CD14-positive monocyte (primary cell): ENCODE results near the gene SBF2. TPM values are rescaled to one million over a fixed set of nuclear protein-coding genes. Genes with fewer than 3 reads are reported as not detected.

Experiments used
- DNase-seq, 3 donors: peaks; one replicate each; pipeline ENCODE4 v3.0.0-alpha.2; 2011 to 2022
- H2AFZ ChIP-seq: 2 replicates; pipeline ENCODE4 v1.6.0; 2012; ENCODE audit warnings: mild to moderate bottlenecking, low read depth, low read length, inconsistent platforms; ENCODE audit not compliant: insufficient read depth, poor library complexity, severe bottlenecking
- H3K27ac ChIP-seq, 2 donors: 1 replicate in 1 of 2; 2 replicates in 1 of 2; pipeline ENCODE4 v1.5.1; 2012 to 2013; ENCODE audit warnings: low read length in 2 of 2, control low read depth in 1 of 2, inconsistent platforms in 1 of 2, low read depth in 1 of 2, mild to moderate bottlenecking in 1 of 2
- H3K27me3 ChIP-seq, 2 donors: one replicate each; pipeline versions ENCODE4 v1.6.0 to v1.6.1; 2011 to 2013; ENCODE audit warnings: low read length in 2 of 2; ENCODE audit not compliant: control insufficient read depth in 2 of 2, insufficient read depth in 2 of 2
- H3K36me3 ChIP-seq, 2 donors: replicated peaks in 1 of 2; 1 replicate in 1 of 2; 2 replicates in 1 of 2; pipeline versions ENCODE4 v1.5.1 to v1.6.1; 2012 to 2013; ENCODE audit warnings: low read length in 2 of 2, control low read depth in 1 of 2, inconsistent platforms in 1 of 2, mild to moderate bottlenecking in 1 of 2; ENCODE audit not compliant: insufficient read depth in 2 of 2, control insufficient read depth in 1 of 2
- H3K4me1 ChIP-seq, 2 donors: 1 replicate in 1 of 2; 2 replicates in 1 of 2; pipeline versions ENCODE4 v1.5.1 to v1.6.1; 2012 to 2013; ENCODE audit warnings: low read length in 2 of 2, control low read depth in 1 of 2, inconsistent platforms in 1 of 2, mild to moderate bottlenecking in 1 of 2, moderate library complexity in 1 of 2; ENCODE audit not compliant: insufficient read depth in 2 of 2, control insufficient read depth in 1 of 2
- H3K4me2 ChIP-seq: replicated peaks from 2 replicates; pipeline ENCODE3; 2012; ENCODE audit warnings: low read length, moderate library complexity, mild to moderate bottlenecking; ENCODE audit not compliant: poor library complexity, severe bottlenecking; ENCODE audit errors: extremely low read depth
- H3K4me3 ChIP-seq, 3 experiments: fragments of 200-600 bp in 1 of 3; sonication (generic) in 1 of 3; replicated peaks in 1 of 3; 1 replicate in 2 of 3; 2 replicates in 1 of 3; pipeline ENCODE4 v1.5.1; 2011 to 2013; ENCODE audit warnings: low read length in 3 of 3, mild to moderate bottlenecking in 3 of 3, control low read depth in 2 of 3, low read depth in 2 of 3, inconsistent platforms in 1 of 3, moderate library complexity in 1 of 3
- H3K79me2 ChIP-seq: 2 replicates; pipeline ENCODE4 v1.6.0; 2012; ENCODE audit warnings: mild to moderate bottlenecking, control low read depth, inconsistent platforms, low read length, moderate library complexity; ENCODE audit not compliant: insufficient read depth
- H3K9ac ChIP-seq: 2 replicates; pipeline ENCODE4 v1.6.0; 2017; ENCODE audit warnings: low read length, mild to moderate bottlenecking; ENCODE audit not compliant: insufficient read depth, poor library complexity, severe bottlenecking
- H3K9me3 ChIP-seq, 2 donors: replicated peaks in 1 of 2; 1 replicate in 1 of 2; 2 replicates in 1 of 2; pipeline versions ENCODE4 v1.5.1 to v1.6.1; 2012 to 2013; ENCODE audit warnings: low read length in 2 of 2, control low read depth in 1 of 2; ENCODE audit not compliant: control insufficient read depth in 1 of 2, insufficient read depth in 1 of 2
- H4K20me1 ChIP-seq: 2 replicates; pipeline ENCODE4 v1.6.0; 2012; ENCODE audit warnings: mild to moderate bottlenecking, low read length, control low read depth, moderate library complexity; ENCODE audit not compliant: insufficient read depth
- H3K27ac Mint-ChIP-seq, 7 donors: one replicate each; pipeline ENCODE4 v1.8.0; 2020; ENCODE audit warnings: mild to moderate bottlenecking in 7 of 7, mixed read lengths in 7 of 7, moderate library complexity in 6 of 7, inconsistent platforms in 2 of 7
- H3K27me3 Mint-ChIP-seq, 3 donors: one replicate each; pipeline ENCODE4 v1.8.0; 2021 to 2022; ENCODE audit warnings: low read depth in 3 of 3, mild to moderate bottlenecking in 3 of 3, mixed read lengths in 3 of 3, moderate library complexity in 3 of 3, inconsistent platforms in 1 of 3
- H3K36me3 Mint-ChIP-seq, 2 donors: one replicate each; pipeline ENCODE4 v1.8.0; 2020; ENCODE audit warnings: mixed read lengths in 2 of 2, inconsistent platforms in 1 of 2, mild to moderate bottlenecking in 1 of 2
- H3K4me1 Mint-ChIP-seq: one replicate; pipeline ENCODE4 v1.8.0; 2020; ENCODE audit warnings: mild to moderate bottlenecking, mixed read lengths
- H3K4me3 Mint-ChIP-seq, 2 donors: one replicate each; pipeline ENCODE4 v1.8.0; 2020; ENCODE audit warnings: mild to moderate bottlenecking in 2 of 2, mixed read lengths in 2 of 2, moderate library complexity in 1 of 2
- H3K9me3 Mint-ChIP-seq, 7 donors: one replicate each; pipeline ENCODE4 v1.8.0; 2020 to 2022; ENCODE audit warnings: mixed read lengths in 7 of 7, mild to moderate bottlenecking in 6 of 7, moderate library complexity in 6 of 7, inconsistent platforms in 2 of 7
- CTCF ChIP-seq: fragments of 200-600 bp; IDR thresholded peaks from one replicate; pipeline ENCODE4 v1.8.0; 2022; ENCODE audit warnings: antibody characterized with exemption, mild to moderate bottlenecking
- WGBS: methylation state at CpG from one replicate; pipeline ENCODE4 v1.1.5; 2013; ENCODE audit warnings: missing lambda C conversion rate; ENCODE audit not compliant: insufficient coverage; 5-methylcytosine and 5-hydroxymethylcytosine counted together
- intact Hi-C, 2 donors: fragments of 100-400 bp; cut with micrococcal nuclease; formaldehyde crosslinking; loops; one replicate each; pipeline versions ENCODE4 v1.15.0 to v1.15.1; 2023
- polyA plus RNA-seq, 3 donors: library from polyadenylated mRNA; depleted of rRNA in 1 of 3; unstranded in 2 of 3; stranded (reverse) in 1 of 3; fragments of 300-500 nt in 2 of 3; fragments of >200 nt in 1 of 3; fragmentation: Illumina TruSeq in 2 of 3; gene quantifications; 1 replicate in 2 of 3; 2 replicates in 1 of 3; pipeline ENCODE4 v1.2.3, GENCODE V29; 2012 to 2021

The SBF2 gene
- polyA plus RNA-seq, 3 donors = 8.9 to 30.7 (median 16.4) TPM

GRCh38 chr11:10247011-10247410 lies 47.0 kb downstream of the SBF2 start:
- H3K9ac ChIP-seq = no peak overlapping the region
- H3K4me3 ChIP-seq = no peak overlapping the region
- peaks cover 46% of the 10 kb centered on the region for H3K79me2 ChIP-seq
- DNase-seq = no peak
- no peaks in the 10 kb centered on the region for H3K27me3 ChIP-seq
- Mint-ChIP-seq H3K9me3 (no peaks in the 10 kb centered on the region), H3K36me3 (peaks cover 7 to 16% of the 10 kb centered on the region in 2 donors), H3K27ac (no peak overlapping the region), H3K27me3 (no peaks in the 10 kb centered on the region), H3K4me1 (no peaks in the 10 kb centered on the region), H3K4me3 (no peak overlapping the region)
- peaks cover 4 to 5% of the 10 kb centered on the region in 2 donors for H3K36me3 ChIP-seq
- H3K27ac ChIP-seq = no peak overlapping the region
- H3K9me3 ChIP-seq = no peaks in the 10 kb centered on the region
- WGBS = no CpG with 5 or more reads among the region's 2 CpGs
- no peak for TF ChIP-seq CTCF
- peaks cover 97% of the 10 kb centered on the region for H4K20me1 ChIP-seq
- intact Hi-C loops = no loop called here
- no peak overlapping the region for H3K4me2 ChIP-seq
- H2AFZ ChIP-seq = no peak overlapping the region
- H3K4me1 ChIP-seq = no peaks in the 10 kb centered on the region

- no peaks in the 10 kb centered on the region for H3K4me1 ChIP-seq
- H3K9me3 ChIP-seq = no peaks in the 10 kb centered on the region
- Mint-ChIP-seq H3K36me3 (peaks cover 7 to 16% of the 10 kb centered on the region in 2 donors), H3K27me3 (no peaks in the 10 kb centered on the region), H3K9me3 (no peaks in the 10 kb centered on the region), H3K4me3 (no peak overlapping the region), H3K27ac (no peak overlapping the region), H3K4me1 (no peaks in the 10 kb centered on the region)
- peaks cover 92% of the 10 kb centered on the region for H4K20me1 ChIP-seq
- H3K36me3 ChIP-seq = peaks cover 4 to 5% of the 10 kb centered on the region in 2 donors
- peaks cover 60% of the 10 kb centered on the region for H3K79me2 ChIP-seq
- H3K4me2 ChIP-seq = no peak overlapping the region
- no peak for TF ChIP-seq CTCF
- H3K4me3 ChIP-seq = no peak overlapping the region
- DNase-seq = no peak
- intact Hi-C loops = no loop called here
- H3K9ac ChIP-seq = no peak overlapping the region
- no peak overlapping the region for H2AFZ ChIP-seq
- no peak overlapping the region for H3K27ac ChIP-seq
- WGBS = no CpG with 5 or more reads among the region's 2 CpGs
- H3K27me3 ChIP-seq = no peaks in the 10 kb centered on the region
These were observed 50.0 kb downstream of the SBF2 start for GRCh38 chr11:10243896-10244575.
